ENCODE data around the gene PPFIA1.

PPFIA1 gene

DNA sequence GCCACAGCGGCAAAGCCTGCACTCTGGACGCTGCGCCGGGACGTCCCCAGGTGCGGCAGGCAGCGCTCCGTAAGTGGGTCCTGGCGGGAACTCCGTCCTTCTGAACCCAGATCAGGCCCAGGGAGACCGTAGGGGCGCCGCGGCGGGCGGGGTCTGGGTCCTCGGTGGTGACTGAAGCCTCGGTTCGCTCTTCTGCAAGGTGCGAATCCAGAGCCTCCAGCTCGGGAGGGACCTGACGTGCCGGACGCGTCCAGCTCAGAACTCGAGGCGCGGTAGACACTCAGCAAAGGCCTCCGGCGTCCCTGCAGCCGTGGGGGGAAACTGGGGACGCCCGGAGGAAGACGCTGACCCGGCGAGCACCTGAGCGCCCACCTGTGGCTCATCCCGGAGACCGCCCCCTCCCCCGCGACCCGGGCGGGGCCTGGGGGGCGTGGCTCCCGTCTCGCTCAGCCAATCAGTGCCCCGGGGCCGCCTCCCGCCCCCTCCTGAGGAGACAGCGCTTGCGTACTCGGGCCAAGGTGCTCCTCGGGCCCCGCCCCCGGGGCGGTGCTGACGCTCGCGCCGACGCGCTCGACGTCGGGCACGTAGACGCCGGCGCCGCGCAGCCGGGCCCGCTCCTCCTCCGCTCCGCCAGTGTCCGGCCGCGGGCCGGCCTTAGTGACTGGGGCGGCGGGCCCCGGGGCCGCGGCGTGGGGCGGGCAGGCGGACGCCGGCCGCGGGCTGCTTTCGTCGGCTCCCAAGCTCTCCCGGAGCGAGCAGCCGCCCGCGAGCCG lies at the start of gene PPFIA1:
Gene PPFIA1, plus strand, starts transcription at position 587 of the 773 bp plus-strand sequence. CDS start 1,483 bp downstream, outside the sequence.
- peak; percentile 87 to 88 (median 88) for DNase-seq (ENCODE audit: low read depth in 2 of 3, low spot score in 2 of 3)

DNA sequence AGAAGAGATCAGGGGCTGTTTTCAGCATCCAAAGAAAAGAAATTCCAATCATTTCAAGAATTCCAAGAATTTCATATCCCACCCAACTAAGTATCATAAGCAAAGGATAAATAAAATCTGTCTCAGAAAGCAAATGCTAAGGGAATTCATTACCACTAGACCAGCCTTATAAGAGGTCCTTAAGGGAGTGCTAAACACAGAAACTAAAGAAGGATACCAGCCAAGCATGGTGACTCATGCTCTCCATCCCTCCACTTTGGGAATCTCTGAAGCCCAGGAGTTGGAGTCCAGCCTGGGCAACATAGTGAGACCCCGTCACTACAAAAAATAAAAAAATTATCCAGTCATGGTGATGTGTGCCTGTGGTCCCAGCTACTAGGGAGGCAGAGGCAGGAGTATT lies 49.6 kb upstream of the PPFIA1 start:
- DNase-seq (ENCODE audit: low read depth in 2 of 3, low spot score in 2 of 3), result no peak

DNA sequence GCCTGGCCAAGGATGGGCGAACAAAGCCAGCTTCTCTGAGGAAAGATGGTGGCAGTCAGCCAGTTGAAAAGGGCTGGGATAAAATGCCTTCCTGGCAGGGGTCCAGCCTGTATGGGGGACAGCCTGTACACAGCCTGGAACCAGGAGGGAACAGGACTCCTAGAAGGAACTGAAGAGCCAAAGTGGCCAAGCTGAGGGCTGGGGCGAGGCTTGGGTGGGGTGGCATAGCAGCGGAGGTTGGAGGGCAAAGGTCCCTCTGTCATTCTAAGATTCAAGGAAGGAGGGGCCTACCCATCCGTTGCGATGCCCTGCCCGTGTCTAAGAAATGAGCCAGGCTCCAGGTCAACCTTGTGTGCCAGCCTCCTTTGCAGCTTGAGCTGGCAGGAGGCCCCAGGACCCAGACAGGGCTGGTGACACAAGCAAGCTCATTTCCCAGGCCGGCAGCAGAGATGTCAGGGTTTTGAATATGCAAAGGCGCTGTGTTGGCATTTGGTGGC lies 44.8 kb upstream of the PPFIA1 start:
- no peak for DNase-seq (ENCODE audit: low read depth in 2 of 3, low spot score in 2 of 3)

DNA sequence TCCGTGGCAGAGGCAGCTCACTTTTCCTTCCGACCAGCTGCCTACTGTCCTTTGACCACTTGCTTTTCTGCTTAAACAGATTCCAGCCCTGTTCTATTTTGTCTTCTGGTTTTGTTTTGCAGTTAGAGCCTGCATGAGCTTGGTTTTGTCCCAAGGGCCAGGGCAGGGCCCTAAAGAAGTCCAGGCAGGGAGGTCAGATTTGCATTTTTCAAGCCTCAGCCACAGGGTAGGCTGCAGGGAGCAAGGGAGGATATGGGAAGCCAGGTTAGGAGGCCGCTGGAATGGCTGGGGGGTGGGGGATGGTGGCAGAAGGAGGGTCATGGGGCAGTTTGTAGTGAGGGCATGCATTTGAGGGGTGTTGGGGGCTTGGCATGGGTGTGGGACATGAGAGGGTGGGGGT lies 44.3 kb upstream of the PPFIA1 start:
- no peak for DNase-seq (ENCODE audit: low read depth in 2 of 3, low spot score in 2 of 3)

DNA sequence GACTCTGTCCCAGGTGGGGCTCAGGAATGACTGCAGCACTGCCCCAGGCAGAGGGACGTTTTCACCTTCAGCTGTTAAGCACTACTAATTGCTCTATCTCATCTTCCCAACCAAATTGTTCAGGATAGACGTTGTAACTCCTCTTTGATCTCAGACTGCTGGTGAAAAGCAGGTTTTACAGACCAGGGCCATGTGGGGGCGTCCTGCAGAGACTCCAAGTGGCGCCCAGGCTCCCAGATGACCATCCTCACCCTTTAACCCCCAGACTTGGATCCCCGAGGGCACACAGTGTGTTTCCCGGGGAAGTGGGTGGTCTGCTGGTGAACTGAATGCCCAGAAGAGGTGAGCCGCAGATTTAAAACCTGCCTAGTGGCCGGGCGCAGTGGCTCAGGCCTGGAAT lies 43.5 kb upstream of the PPFIA1 start:
- DNase-seq (ENCODE audit: low read depth in 2 of 3, low spot score in 2 of 3), result no peak

DNA sequence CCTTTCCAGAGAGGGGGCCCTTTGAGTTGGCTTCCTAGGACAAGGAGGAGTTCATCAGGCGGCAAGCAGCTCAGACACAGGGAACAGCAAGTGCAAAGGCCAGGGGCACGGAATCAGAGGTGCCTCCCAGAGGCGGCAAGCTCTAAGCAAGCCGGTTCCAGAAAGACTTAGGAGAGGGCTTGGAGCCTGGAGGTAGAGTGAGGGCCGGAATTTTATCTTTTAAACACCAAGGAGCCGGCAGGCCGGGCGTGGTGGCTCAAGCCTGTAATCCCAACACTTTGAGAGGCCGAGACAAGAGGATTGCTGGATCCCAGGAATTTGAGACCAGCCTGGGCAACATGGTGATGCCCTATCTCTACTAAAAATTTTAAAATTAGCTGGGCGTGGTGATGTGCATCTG lies 40.8 kb upstream of the PPFIA1 start:
- no peak for DNase-seq (ENCODE audit: low read depth in 2 of 3, low spot score in 2 of 3)

DNA sequence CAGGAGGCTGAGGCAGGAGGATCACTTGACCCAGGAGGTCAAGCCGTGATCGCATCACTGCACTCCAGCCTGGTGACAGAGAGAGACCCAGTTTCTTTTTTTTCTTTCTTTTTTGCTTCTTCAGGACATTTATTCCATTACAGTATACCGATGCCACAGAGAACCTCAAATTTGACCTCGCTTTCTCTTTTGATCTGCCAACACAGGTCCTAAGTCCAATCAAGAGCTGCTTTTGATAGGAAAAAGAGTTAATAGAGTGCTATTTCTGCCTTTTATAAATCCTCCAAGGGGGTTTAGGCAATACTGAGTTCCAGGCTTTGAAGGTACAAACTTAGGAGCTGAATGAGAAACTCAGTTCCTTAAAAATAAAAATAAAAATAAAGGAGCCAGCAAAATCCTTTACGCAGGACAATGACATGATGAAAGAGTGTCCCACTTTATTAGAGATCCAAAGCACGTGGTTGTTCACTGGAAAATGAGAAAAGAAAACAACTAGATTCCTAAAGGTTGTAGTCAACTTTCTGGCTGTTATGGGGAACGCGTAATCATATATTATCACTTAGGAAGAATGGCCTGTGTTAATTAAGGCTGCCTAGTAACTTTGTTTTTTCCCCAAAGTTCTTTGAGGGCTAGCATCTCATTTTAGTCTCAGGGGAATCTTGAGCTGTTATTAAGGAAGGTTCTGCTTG lies 40.2 kb upstream of the PPFIA1 start:
- DNase-seq (ENCODE audit: low read depth in 2 of 3, low spot score in 2 of 3), result no peak

DNA sequence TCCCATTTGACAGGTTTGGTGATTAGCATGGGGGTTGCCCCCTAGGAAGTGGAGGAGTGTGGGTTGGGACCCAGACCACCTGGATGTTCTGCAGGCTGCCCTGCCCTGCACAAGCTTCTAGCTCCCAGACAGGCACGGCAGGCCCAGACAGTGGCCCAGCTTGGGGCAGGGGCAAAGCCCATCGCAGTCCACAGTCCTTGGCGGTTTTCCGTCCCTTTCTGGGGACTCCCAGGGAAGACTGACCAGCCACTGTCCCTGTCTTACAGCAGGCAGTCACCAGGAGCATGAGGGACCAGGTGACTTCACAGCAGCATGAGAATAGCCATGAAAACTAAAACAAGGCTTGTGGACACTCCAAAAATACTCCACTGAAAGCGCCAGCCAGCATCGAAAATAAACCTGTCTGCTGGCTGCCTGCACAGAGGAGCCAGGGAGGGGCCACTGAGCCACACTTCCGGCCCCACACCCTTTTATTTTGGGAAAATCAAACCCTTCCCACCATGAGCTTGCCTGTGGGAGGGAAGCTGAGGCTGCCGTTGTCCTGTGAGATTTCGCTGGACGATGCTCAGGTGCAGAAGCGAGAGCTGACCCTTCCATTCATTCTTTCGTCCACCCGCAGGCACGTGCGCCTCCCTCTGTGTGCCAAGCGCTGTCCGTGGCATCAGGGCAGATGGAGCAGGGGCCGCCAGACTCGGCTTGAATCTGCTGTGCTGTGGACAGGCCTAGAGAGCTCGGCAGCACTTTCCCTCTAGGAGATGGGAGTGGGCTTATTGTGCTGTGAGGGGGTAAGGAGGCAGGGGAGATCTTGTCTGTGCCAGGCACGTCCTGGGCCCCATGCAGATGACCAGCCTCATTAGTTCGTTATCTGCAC lies 39.4 kb upstream of the PPFIA1 start:
- no peak for DNase-seq (ENCODE audit: low read depth in 2 of 3, low spot score in 2 of 3)

DNA sequence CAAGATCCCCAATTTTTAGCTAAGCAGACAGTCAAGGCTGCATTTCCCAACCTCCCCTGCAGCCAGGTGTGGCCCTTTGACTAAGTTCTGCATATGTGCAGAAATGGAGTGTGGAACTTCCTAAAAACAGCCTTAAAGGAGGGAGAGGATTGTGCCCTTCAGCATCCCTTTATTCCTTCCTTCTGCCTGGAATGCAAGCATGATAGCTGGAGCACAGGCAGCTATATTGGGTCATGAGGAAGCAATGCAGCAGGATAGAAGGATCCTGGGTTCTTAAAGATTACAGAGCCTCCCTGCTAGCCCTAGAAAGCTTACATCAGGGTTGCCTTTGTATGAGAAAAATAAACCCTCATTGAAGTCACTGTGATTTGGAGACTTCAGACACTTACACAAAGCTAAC lies 37.5 kb upstream of the PPFIA1 start:
- DNase-seq (ENCODE audit: low read depth in 2 of 3, low spot score in 2 of 3), result no peak

DNA sequence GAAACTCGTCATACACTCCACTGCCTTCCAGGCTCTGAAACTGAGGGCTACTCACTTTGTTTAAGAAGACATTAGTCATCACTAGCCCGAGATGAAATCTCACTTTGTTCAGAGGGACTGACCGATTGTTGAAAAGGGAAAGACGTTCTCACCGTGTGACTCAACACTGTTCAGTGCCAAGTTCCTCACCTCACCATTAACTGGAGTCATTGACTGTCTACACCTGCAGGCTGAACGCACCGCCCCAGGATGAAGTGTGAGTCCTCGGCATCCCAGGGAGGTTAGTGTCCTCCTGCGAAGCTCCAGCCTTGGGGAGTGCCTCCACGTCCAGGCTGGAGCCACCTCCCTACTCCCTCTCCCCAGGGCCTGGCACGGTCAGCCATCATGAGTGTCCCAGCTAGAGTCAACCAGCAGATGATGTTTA lies 37.0 kb upstream of the PPFIA1 start:
- DNase-seq (ENCODE audit: low read depth in 2 of 3, low spot score in 2 of 3), result no peak

DNA sequence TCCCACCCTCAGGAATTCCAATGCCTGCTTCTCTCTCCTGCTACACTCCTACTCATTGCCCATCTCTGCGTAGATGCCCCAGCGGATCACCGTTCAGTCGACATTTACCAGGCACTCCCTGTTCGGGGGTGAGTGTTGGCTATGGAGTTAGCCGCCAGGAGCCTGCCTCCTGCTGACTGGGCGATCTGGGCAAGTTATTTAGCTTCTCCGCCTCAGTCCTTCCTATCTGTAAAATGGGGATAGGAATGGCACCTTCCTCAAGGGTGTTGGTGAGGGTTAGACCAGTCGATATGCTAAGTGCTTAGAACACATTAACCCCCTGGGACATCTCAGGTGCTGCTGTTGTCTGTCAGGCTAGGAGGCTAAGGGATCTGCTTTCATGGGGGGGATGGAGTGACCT lies 36.5 kb upstream of the PPFIA1 start:
- no peak for DNase-seq (ENCODE audit: low read depth in 2 of 3, low spot score in 2 of 3)

DNA sequence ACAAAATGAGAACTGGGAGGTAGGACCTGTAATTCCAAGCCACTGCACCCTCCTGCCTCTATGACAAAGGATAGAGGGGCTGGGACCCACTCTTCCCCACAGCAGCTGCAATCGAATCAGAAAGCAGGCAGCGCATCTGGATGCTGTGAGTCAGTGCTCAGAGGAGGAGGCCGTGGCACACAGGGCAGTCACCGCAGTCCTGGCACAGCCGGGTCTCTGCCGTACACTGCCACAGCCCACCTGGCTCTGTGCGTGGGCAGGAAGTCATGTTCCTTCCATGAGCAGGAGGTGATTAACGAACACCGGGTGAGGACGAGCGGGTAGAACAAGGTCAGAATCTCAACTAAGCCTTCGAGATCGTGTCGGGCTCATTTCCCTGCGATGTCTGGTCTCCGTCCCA lies 30.2 kb upstream of the PPFIA1 start:
- DNase-seq (ENCODE audit: low read depth in 2 of 3, low spot score in 2 of 3), result no peak

DNA sequence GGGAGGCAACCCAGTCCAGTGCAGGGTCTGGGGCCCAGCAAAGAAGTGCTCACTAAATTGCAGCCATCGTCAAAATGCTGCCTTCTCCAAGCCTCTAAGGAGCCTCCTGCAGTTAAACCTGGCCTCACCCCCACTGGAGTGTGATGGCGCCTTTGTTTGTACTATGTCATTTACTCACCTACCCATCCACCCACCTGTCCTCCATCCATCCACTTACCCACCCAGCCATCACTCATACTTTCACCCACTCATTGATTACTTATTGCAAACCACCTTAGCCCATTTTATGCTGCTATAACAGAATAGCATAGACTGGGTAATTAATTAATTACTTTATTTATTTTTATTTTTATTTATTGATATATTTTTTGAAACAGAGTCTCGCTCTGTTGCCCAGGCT lies 28.8 kb upstream of the PPFIA1 start:
- DNase-seq (ENCODE audit: low read depth in 2 of 3, low spot score in 2 of 3), result no peak

DNA sequence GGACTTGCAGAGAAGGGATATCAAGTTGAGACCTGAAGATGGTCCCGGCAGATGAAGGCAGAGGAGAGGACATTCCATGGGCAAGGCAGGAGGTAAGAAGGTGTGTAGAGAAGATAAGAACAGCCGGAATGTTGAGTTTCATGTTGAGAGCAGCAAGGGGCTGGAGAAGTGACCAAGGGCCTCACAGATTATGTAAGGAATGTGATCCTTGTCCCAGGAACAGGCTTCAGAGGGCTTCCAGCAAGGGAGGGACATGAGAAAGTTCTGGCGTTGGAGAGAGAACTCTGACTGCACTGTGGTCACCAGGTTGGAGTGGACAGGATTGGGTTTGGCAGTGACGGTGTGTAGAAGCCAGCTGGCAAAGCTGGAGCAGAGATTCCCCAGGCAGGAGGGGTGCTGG lies 27.6 kb upstream of the PPFIA1 start:
- DNase-seq (ENCODE audit: low read depth in 2 of 3, low spot score in 2 of 3), result no peak

DNA sequence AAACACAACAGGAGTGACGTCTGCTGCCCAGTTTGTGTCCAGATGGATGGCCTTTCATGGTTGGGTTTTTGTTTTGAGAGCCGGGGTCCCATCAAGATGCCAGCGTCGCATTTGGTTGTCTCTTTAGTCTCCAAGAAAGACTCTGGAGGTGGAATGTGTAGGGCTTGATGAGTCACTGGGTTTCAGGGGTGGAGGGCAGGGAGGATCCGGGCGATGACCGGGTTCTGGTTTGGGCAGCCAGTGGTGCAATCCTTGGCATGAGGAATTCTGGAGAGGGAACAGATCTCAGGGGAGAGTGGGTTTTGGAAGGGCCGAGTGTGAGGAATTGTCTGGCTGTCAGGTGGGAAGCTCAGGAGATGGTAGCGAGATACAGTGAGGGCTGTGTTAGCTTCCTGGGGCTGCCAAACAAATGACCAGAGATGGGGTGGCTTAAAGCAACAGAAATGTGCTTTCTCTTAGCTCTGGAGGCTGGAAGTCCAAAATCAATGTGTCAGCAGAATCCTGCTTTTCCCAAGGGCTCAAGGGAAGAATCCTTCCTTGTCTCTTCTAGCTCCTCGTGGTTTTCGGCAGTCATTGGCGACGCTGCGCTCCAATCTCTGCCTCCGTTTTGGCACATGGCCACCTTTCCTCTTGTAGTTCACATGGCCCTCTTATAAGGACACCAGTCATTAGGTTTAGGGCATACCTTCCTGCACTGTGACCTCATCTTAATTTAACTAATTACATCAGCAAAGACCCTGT lies 26.4 kb upstream of the PPFIA1 start:
- DNase-seq (ENCODE audit: low read depth in 2 of 3, low spot score in 2 of 3), result no peak

DNA sequence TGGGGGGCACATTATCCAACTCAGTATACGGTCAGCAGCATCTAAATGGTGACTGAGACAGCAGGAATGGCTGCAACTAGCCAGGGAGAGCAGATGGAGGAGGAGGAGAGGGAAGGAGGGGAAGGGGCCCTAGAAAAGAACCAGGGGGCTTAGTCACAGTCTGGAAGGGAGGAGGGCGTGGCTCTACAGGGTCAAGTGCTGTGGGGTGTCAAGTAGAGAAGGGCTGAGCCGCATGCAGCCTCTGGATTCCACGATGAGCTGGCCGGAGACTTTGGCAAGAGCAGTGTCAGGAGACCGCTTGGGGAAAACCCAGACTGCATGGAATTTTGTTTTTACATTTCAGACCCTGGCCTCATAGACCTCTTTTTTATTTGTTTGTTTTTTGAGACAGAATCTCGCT lies 25.8 kb upstream of the PPFIA1 start:
- no peak for DNase-seq (ENCODE audit: low read depth in 2 of 3, low spot score in 2 of 3)

DNA sequence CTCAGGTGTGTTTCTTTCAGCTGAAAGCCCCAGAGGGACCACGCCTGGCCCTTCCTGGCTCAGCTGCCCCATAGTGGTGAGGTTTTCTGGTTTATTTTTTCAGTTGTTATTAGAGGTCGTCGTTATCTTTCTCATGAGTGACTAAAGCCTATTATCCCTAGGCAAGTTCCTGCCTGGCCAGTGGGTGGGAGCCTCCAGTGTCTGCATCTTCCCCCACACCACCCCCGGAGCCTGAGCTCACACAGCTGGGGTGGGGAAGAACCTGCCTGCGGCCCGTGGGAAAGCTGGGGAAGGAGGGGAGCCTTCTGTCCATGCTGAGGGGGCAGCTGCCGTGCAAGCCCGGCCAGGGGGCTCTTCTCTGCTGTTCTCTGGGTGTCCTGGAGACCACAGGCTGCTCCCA lies 24.3 kb upstream of the PPFIA1 start:
- no peak for DNase-seq (ENCODE audit: low read depth in 2 of 3, low spot score in 2 of 3)

DNA sequence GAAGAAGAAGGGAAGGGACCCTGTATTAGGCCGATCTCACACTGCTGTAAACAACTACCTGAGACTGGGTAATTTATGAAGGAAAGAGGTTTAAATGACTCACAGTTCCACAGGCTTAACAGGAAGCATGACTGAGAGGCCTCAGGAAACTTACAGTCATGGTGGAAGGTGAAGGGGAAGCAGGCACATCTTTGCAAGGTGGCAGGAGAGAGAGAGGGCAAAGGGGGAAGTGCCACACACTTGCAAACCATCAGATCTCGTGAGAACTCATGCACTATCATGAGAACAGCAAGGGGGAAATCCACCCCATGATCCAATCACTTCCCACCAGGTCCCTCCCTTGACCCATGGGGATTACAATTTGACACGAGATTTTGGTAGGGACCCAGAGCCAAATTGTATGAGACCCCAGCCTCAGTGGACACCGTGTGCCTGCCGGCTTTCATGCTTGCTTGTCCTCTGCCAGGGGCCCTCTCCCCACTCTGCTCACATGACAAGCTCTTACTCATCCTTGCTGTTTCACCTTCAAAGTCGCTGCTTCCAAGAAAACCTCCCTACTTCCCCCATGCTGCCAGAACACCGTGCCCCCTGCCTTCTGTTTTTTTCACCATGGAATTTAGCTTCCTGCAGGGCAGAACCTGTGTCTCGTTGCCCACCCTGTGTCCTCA lies 23.3 kb upstream of the PPFIA1 start:
- no peak for DNase-seq (ENCODE audit: low read depth in 2 of 3, low spot score in 2 of 3)

DNA sequence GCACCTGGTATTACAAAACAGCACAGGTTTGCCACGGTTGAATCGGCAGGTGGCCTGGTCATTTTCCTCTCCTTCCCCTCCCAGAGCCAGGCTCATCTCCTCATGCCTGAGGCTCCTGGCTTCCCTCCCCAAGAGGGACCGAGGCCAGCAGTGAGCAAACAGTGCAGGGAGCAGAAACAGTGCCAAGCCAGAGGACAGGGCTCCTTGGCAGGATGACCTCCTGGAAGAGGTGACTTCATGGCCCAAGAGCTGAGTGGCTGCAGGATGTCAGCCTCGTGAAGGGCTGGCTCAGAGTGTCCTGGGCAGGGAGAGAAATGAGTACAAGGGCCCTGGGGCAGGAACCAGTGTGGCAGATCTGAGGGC lies 22.8 kb upstream of the PPFIA1 start:
- no peak for DNase-seq (ENCODE audit: low read depth in 2 of 3, low spot score in 2 of 3)

DNA sequence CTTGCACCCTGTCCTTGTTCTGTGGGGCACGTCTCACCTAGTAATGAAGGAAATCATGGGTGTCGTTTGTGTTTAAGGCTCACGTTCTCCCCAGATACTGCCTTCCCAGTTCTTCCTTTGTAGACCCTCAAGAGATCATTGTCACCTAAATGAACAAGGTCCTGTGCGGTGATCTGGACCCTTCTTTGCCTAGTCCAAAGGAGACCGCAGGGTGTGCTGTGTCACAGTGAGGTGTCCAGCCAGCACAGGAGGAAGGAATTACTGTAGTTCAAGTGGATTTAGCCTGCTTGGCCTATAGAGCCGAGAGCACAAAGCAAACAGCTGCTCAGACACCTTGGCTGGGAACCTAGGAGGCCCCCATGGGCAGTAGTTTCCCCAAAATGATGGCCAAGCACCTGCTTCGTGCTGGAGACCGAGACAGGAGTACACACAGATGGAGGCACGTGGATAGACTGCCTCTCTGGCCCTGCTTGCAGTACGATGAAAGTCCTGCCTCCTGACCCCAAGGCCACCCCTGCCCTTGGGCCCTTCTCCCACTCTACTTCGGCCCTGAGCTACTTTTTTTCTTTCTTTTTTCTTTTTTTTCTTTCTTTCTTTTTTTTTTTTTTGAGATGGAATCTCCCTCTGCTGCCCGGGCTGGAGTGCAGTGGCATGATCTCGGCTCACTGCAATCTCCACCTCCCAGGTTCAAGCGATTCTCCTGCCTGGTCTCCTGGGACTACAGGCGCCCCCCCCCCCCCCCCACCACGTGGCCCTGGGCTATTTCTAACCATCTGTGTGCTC lies 19.4 kb upstream of the PPFIA1 start:
- DNase-seq (ENCODE audit: low read depth in 2 of 3, low spot score in 2 of 3), result no peak
